ENCODE data around the gene EPHB1. TPM values are rescaled to one million over a fixed set of nuclear protein-coding genes. Genes with fewer than 3 reads are reported as not detected.

EPHB1 gene
- polyA plus RNA-seq, 3 donors = 0.06 to 0.55 TPM; not detected in 1

DNA sequence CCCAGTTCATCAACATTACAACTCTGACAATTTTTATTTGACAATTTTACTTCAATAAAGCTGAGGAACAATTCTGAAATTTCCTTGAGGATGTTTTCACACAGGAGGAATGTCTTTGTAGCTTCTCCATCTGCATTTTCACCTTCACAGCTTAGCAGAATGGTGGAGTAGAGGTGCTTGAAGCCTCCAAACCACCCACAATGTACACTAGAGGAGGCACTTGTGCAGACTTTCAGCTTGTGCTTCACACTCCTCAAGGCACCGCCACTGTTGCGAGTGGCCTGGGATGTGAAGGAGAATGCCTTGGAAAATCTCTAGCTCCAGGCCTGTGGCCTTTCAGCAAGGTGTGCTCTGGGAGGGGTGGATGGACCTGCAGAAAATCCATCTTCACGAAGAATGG lies 181.9 kb downstream of the EPHB1 start:
- H3K9me3 Mint-ChIP-seq = peaks cover 0 to 9% (median 5%) of the 10 kb centered on the region in 7 donors
- TF ChIP-seq, protein P1, sequence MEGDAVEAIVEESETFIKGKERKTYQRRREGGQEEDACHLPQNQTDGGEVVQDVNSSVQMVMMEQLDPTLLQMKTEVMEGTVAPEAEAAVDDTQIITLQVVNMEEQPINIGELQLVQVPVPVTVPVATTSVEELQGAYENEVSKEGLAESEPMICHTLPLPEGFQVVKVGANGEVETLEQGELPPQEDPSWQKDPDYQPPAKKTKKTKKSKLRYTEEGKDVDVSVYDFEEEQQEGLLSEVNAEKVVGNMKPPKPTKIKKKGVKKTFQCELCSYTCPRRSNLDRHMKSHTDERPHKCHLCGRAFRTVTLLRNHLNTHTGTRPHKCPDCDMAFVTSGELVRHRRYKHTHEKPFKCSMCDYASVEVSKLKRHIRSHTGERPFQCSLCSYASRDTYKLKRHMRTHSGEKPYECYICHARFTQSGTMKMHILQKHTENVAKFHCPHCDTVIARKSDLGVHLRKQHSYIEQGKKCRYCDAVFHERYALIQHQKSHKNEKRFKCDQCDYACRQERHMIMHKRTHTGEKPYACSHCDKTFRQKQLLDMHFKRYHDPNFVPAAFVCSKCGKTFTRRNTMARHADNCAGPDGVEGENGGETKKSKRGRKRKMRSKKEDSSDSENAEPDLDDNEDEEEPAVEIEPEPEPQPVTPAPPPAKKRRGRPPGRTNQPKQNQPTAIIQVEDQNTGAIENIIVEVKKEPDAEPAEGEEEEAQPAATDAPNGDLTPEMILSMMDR (IDR thresholded peaks at IDR 0.05) = no peak
- no peaks in the 10 kb centered on the region for H3K79me2 ChIP-seq (ENCODE audit: insufficient read depth, low read length)
- H4K20me1 ChIP-seq (ENCODE audit: insufficient read depth, low read length) = no peaks in the 10 kb centered on the region
- no peaks in the 10 kb centered on the region for H3K4me1 Mint-ChIP-seq
- no peak overlapping the region for H3K4me2 ChIP-seq (replicated peaks; ENCODE audit: extremely low read depth, low read length, poor library complexity, severe bottlenecking)
- H3K27ac Mint-ChIP-seq = no peak overlapping the region
- no peak overlapping the region for H3K4me3 Mint-ChIP-seq
- no peak overlapping the region for H3K27ac ChIP-seq (ENCODE audit: low read depth in 1 of 2, low read length in 2 of 2)
- H3K27me3 Mint-ChIP-seq (ENCODE audit: low read depth in 3 of 3) = peaks cover 0 to 4% (median 2%) of the 10 kb centered on the region in 3 donors
- H3K9me3 ChIP-seq (replicated peaks in 1 of 2; ENCODE audit: control insufficient read depth in 1 of 2, insufficient read depth in 1 of 2, low read length in 2 of 2) = peaks cover 0 to 3% of the 10 kb centered on the region in 2 donors
- H3K27me3 ChIP-seq (ENCODE audit: control insufficient read depth in 2 of 2, insufficient read depth in 2 of 2, low read length in 2 of 2) = no peaks in the 10 kb centered on the region
- no peaks in the 10 kb centered on the region for H3K36me3 Mint-ChIP-seq
- DNase-seq = no peak
- WGBS (ENCODE audit: insufficient coverage) = 100% methylated on average over 1 of the region's 3 CpGs
- intact Hi-C loops (cut with micrococcal nuclease) = no loop called here
- H2AFZ ChIP-seq (ENCODE audit: insufficient read depth, low read depth, low read length, poor library complexity, severe bottlenecking) = no peak overlapping the region
- H3K9ac ChIP-seq (ENCODE audit: insufficient read depth, low read length, poor library complexity, severe bottlenecking) = no peak overlapping the region
- H3K36me3 ChIP-seq (replicated peaks in 1 of 2; ENCODE audit: control insufficient read depth in 1 of 2, insufficient read depth in 2 of 2, low read length in 2 of 2) = no peaks in the 10 kb centered on the region
- no peaks in the 10 kb centered on the region for H3K4me1 ChIP-seq (ENCODE audit: control insufficient read depth in 1 of 2, insufficient read depth in 2 of 2, low read length in 2 of 2)
- H3K4me3 ChIP-seq (replicated peaks in 1 of 3; ENCODE audit: low read depth in 2 of 3, low read length in 3 of 3) = no peak overlapping the region

- H3K9ac ChIP-seq (ENCODE audit: insufficient read depth, low read length, poor library complexity, severe bottlenecking) = no peak overlapping the region
- H3K79me2 ChIP-seq (ENCODE audit: insufficient read depth, low read length) = no peaks in the 10 kb centered on the region
- Mint-ChIP-seq H3K27me3 (ENCODE audit: low read depth in 3 of 3) (peaks cover 0 to 7% (median 3%) of the 10 kb centered on the region in 3 donors), H3K27ac (no peak overlapping the region), H3K4me1 (no peaks in the 10 kb centered on the region), H3K36me3 (no peaks in the 10 kb centered on the region), H3K9me3 (peaks cover 0 to 9% (median 6%) of the 10 kb centered on the region in 7 donors), H3K4me3 (no peak overlapping the region)
- no peak overlapping the region for H3K4me3 ChIP-seq (replicated peaks in 1 of 3; ENCODE audit: low read depth in 2 of 3, low read length in 3 of 3)
- DNase-seq = no peak
- no peak overlapping the region for H3K27ac ChIP-seq (ENCODE audit: low read depth in 1 of 2, low read length in 2 of 2)
- no peaks in the 10 kb centered on the region for H3K36me3 ChIP-seq (replicated peaks in 1 of 2; ENCODE audit: control insufficient read depth in 1 of 2, insufficient read depth in 2 of 2, low read length in 2 of 2)
- H3K27me3 ChIP-seq (ENCODE audit: control insufficient read depth in 2 of 2, insufficient read depth in 2 of 2, low read length in 2 of 2) = no peaks in the 10 kb centered on the region
- TF ChIP-seq, protein P1 (IDR thresholded peaks at IDR 0.05) = no peak
- H3K9me3 ChIP-seq (replicated peaks in 1 of 2; ENCODE audit: control insufficient read depth in 1 of 2, insufficient read depth in 1 of 2, low read length in 2 of 2) = peaks cover 0 to 3% of the 10 kb centered on the region in 2 donors
- H3K4me2 ChIP-seq (replicated peaks; ENCODE audit: extremely low read depth, low read length, poor library complexity, severe bottlenecking) = no peak overlapping the region
- intact Hi-C loops (cut with micrococcal nuclease) = no loop called here
- H2AFZ ChIP-seq (ENCODE audit: insufficient read depth, low read depth, low read length, poor library complexity, severe bottlenecking) = no peak overlapping the region
- H3K4me1 ChIP-seq (ENCODE audit: control insufficient read depth in 1 of 2, insufficient read depth in 2 of 2, low read length in 2 of 2) = no peaks in the 10 kb centered on the region
- H4K20me1 ChIP-seq (ENCODE audit: insufficient read depth, low read length) = no peaks in the 10 kb centered on the region
- WGBS (ENCODE audit: insufficient coverage) = 100% methylated on average over 1 of the region's 1 CpG
These were observed 183.6 kb downstream of the EPHB1 start for GRCh38 chr3:134978658-134979057.
